ENCODE data around the gene NCAPD3.

NCAPD3 gene

GRCh38 chr11:134223836-134224709 lies at the start of gene NCAPD3, which contains the start of gene VPS26B:
Gene NCAPD3, minus strand, starts transcription at chr11:134223967. Its CDS starts 41 bp downstream, at chr11:134223926.
Gene VPS26B, plus strand, starts transcription at chr11:134224671. Its CDS starts 452 bp downstream, at chr11:134225123.
- Mint-ChIP-seq H3K4me3 (peak within 1 kb of the TSS; percentile 95), H3K36me3 (ENCODE audit: low read depth) (peaks cover 38% of the 10 kb centered on the region), H3K4me1 (ENCODE audit: low read depth) (peaks cover 69% of the 10 kb centered on the region), H3K27me3 (no peaks in the 10 kb centered on the region), H3K9me3 (no peaks in the 10 kb centered on the region), H3K27ac (peak within 1 kb of the TSS; percentile 96)

GRCh38 chr11:134273317-134273712 lies 49.5 kb upstream of the NCAPD3 start:
- Mint-ChIP-seq H3K4me1 (ENCODE audit: low read depth) (peaks cover 45% of the 10 kb centered on the region), H3K36me3 (ENCODE audit: low read depth) (no peaks in the 10 kb centered on the region), H3K9me3 (no peaks in the 10 kb centered on the region), H3K27ac (no peak overlapping the region), H3K27me3 (peaks cover 16% of the 10 kb centered on the region), H3K4me3 (no peak overlapping the region)

GRCh38 chr11:134272381-134273316 lies 48.9 kb upstream of the NCAPD3 start:
- Mint-ChIP-seq H3K9me3 (no peaks in the 10 kb centered on the region), H3K36me3 (ENCODE audit: low read depth) (no peaks in the 10 kb centered on the region), H3K4me1 (ENCODE audit: low read depth) (peaks cover 45% of the 10 kb centered on the region), H3K27ac (no peak overlapping the region), H3K4me3 (no peak overlapping the region), H3K27me3 (peaks cover 15% of the 10 kb centered on the region)

GRCh38 chr11:134271978-134272377 lies 48.2 kb upstream of the NCAPD3 start:
- no peak overlapping the region for H3K4me3 Mint-ChIP-seq
- no peaks in the 10 kb centered on the region for H3K9me3 Mint-ChIP-seq
- no peak overlapping the region for H3K27ac Mint-ChIP-seq
- H3K4me1 Mint-ChIP-seq (ENCODE audit: low read depth), result peaks cover 41% of the 10 kb centered on the region
- H3K36me3 Mint-ChIP-seq (ENCODE audit: low read depth), result no peaks in the 10 kb centered on the region
- H3K27me3 Mint-ChIP-seq, result peaks cover 10% of the 10 kb centered on the region

GRCh38 chr11:134270250-134270714 lies 46.5 kb upstream of the NCAPD3 start:
- H3K36me3 Mint-ChIP-seq (ENCODE audit: low read depth), result no peaks in the 10 kb centered on the region
- H3K27ac Mint-ChIP-seq, result peak overlapping the region; percentile 42
- H3K27me3 Mint-ChIP-seq, result peaks cover 6% of the 10 kb centered on the region
- peaks cover 36% of the 10 kb centered on the region for H3K4me1 Mint-ChIP-seq (ENCODE audit: low read depth)
- H3K4me3 Mint-ChIP-seq, result peak overlapping the region; percentile 24
- no peaks in the 10 kb centered on the region for H3K9me3 Mint-ChIP-seq

GRCh38 chr11:134267966-134268365 lies 44.2 kb upstream of the NCAPD3 start:
- no peaks in the 10 kb centered on the region for H3K27me3 Mint-ChIP-seq
- H3K4me1 Mint-ChIP-seq (ENCODE audit: low read depth), result peaks cover 15% of the 10 kb centered on the region
- H3K27ac Mint-ChIP-seq, result no peak overlapping the region
- H3K4me3 Mint-ChIP-seq, result no peak overlapping the region
- peaks cover 4% of the 10 kb centered on the region for H3K36me3 Mint-ChIP-seq (ENCODE audit: low read depth)
- H3K9me3 Mint-ChIP-seq, result no peaks in the 10 kb centered on the region

- H3K36me3 Mint-ChIP-seq (ENCODE audit: low read depth), result peaks cover 4% of the 10 kb centered on the region
- no peaks in the 10 kb centered on the region for H3K27me3 Mint-ChIP-seq
- no peaks in the 10 kb centered on the region for H3K9me3 Mint-ChIP-seq
- H3K4me1 Mint-ChIP-seq (ENCODE audit: low read depth), result peaks cover 11% of the 10 kb centered on the region
- no peak overlapping the region for H3K4me3 Mint-ChIP-seq
- H3K27ac Mint-ChIP-seq, result no peak overlapping the region
These were observed 43.7 kb upstream of the NCAPD3 start for GRCh38 chr11:134267461-134267860.

- H3K4me1 Mint-ChIP-seq (ENCODE audit: low read depth), result peaks cover 11% of the 10 kb centered on the region
- H3K4me3 Mint-ChIP-seq, result no peak overlapping the region
- peaks cover 4% of the 10 kb centered on the region for H3K36me3 Mint-ChIP-seq (ENCODE audit: low read depth)
- H3K27ac Mint-ChIP-seq, result no peak overlapping the region
- H3K9me3 Mint-ChIP-seq, result no peaks in the 10 kb centered on the region
- no peaks in the 10 kb centered on the region for H3K27me3 Mint-ChIP-seq
These were observed 43.1 kb upstream of the NCAPD3 start for GRCh38 chr11:134266841-134267251.

GRCh38 chr11:134266440-134266839 lies 42.7 kb upstream of the NCAPD3 start:
- Mint-ChIP-seq H3K27ac (no peak overlapping the region), H3K4me3 (no peak overlapping the region), H3K4me1 (ENCODE audit: low read depth) (peaks cover 11% of the 10 kb centered on the region), H3K9me3 (no peaks in the 10 kb centered on the region), H3K27me3 (no peaks in the 10 kb centered on the region), H3K36me3 (ENCODE audit: low read depth) (peaks cover 4% of the 10 kb centered on the region)

GRCh38 chr11:134264966-134265764 lies 41.4 kb upstream of the NCAPD3 start:
- Mint-ChIP-seq H3K27me3 (no peaks in the 10 kb centered on the region), H3K36me3 (ENCODE audit: low read depth) (peaks cover 12% of the 10 kb centered on the region), H3K4me3 (no peak overlapping the region), H3K4me1 (ENCODE audit: low read depth) (peaks cover 5% of the 10 kb centered on the region), H3K9me3 (no peaks in the 10 kb centered on the region), H3K27ac (no peak overlapping the region)

- no peak overlapping the region for H3K4me3 Mint-ChIP-seq
- H3K9me3 Mint-ChIP-seq, result no peaks in the 10 kb centered on the region
- H3K4me1 Mint-ChIP-seq (ENCODE audit: low read depth), result peaks cover 3% of the 10 kb centered on the region
- H3K27ac Mint-ChIP-seq, result no peak overlapping the region
- H3K36me3 Mint-ChIP-seq (ENCODE audit: low read depth), result peaks cover 27% of the 10 kb centered on the region
- no peaks in the 10 kb centered on the region for H3K27me3 Mint-ChIP-seq
These were observed 38.1 kb upstream of the NCAPD3 start for GRCh38 chr11:134261626-134262488.

GRCh38 chr11:134260983-134261382 lies 37.2 kb upstream of the NCAPD3 start:
- Mint-ChIP-seq H3K4me1 (ENCODE audit: low read depth) (peaks cover 3% of the 10 kb centered on the region), H3K4me3 (no peak overlapping the region), H3K27me3 (no peaks in the 10 kb centered on the region), H3K36me3 (ENCODE audit: low read depth) (peaks cover 30% of the 10 kb centered on the region), H3K27ac (no peak overlapping the region), H3K9me3 (no peaks in the 10 kb centered on the region)

GRCh38 chr11:134260503-134260902 lies 36.7 kb upstream of the NCAPD3 start:
- H3K4me3 Mint-ChIP-seq, result no peak overlapping the region
- peaks cover 30% of the 10 kb centered on the region for H3K36me3 Mint-ChIP-seq (ENCODE audit: low read depth)
- no peaks in the 10 kb centered on the region for H3K27me3 Mint-ChIP-seq
- H3K9me3 Mint-ChIP-seq, result no peaks in the 10 kb centered on the region
- H3K27ac Mint-ChIP-seq, result no peak overlapping the region
- peaks cover 7% of the 10 kb centered on the region for H3K4me1 Mint-ChIP-seq (ENCODE audit: low read depth)
